SKM-1 treated with dmso at 0.1 percent for 144 hours (cell line): ENCODE results near the gene WNT7B.

Experiments
- DNase-seq: peaks from one replicate; lab custom pipeline; 2025; ENCODE audit not compliant: unreplicated experiment; lab: John Stamatoyannopoulos, UW

The WNT7B gene

GRCh38 chr22:45977003-45977411 is at the start of gene WNT7B:
Gene WNT7B, minus strand, starts transcription at chr22:45977162. Its CDS starts 408 bp downstream, at chr22:45976754.
- DNase-seq: no peak

- no peak for DNase-seq
Measured at GRCh38 chr22:46025973-46026898, 49.3 kb upstream of the WNT7B start.

- no peak for DNase-seq
Measured at GRCh38 chr22:46025225-46025972, 48.4 kb upstream of the WNT7B start.

GRCh38 chr22:46024136-46024840 is 47.3 kb upstream of the WNT7B start:
- no peak for DNase-seq

GRCh38 chr22:46023558-46023981 is 46.6 kb upstream of the WNT7B start:
- no peak for DNase-seq

- DNase-seq: no peak
Measured at GRCh38 chr22:46022881-46023512, 46.0 kb upstream of the WNT7B start.

GRCh38 chr22:46021577-46021976 is 44.6 kb upstream of the WNT7B start:
- no peak for DNase-seq

- DNase-seq: no peak
Measured at GRCh38 chr22:46019351-46019750, 42.4 kb upstream of the WNT7B start.

GRCh38 chr22:46018859-46019258 is 41.9 kb upstream of the WNT7B start:
- no peak for DNase-seq

- no peak for DNase-seq
Measured at GRCh38 chr22:46017166-46017565, 40.2 kb upstream of the WNT7B start.

GRCh38 chr22:46013460-46014416 is 36.8 kb upstream of the WNT7B start:
- peak; percentile 81 for DNase-seq

- DNase-seq: no peak
Measured at GRCh38 chr22:46012881-46013281, 35.9 kb upstream of the WNT7B start.

- no peak for DNase-seq
Measured at GRCh38 chr22:46012182-46012880, 35.4 kb upstream of the WNT7B start.

- no peak for DNase-seq
Measured at GRCh38 chr22:46011627-46012181, 34.7 kb upstream of the WNT7B start.

- DNase-seq: no peak
Measured at GRCh38 chr22:46010951-46011626, 34.1 kb upstream of the WNT7B start.

- DNase-seq: no peak
Measured at GRCh38 chr22:46010207-46010867, 33.4 kb upstream of the WNT7B start.

- DNase-seq: no peak
Measured at GRCh38 chr22:46009730-46010129, 32.8 kb upstream of the WNT7B start.
